Measurements from ENCODE around the gene MOK.

MOK gene

DNA sequence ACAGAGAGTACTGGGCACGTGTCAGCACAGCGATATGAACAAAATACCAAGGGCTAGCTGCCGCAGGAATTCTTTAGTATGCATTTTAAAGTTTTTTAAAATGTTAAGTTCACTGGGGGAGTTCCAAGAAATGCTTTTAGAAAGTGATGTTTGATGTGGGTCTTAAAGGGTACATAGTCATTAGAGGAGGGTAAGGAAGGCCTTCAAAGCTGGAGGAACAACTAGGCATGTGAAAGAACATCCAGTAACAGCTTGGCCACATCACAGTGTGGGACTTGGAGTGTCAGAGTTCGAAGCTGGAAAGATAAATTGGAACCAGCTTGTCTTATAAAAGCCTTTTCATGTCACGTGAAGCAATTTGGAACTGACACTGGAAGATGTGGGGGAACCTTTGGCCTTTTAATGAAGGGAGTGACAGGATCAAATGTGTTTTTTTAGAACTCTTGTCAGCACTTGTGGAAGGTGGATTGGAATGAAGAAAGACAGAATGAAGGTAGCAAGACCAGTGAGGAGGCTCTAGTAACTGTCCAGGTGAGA is 107.6 kb downstream of the MOK start:
- TF ChIP-seq, protein P1, sequence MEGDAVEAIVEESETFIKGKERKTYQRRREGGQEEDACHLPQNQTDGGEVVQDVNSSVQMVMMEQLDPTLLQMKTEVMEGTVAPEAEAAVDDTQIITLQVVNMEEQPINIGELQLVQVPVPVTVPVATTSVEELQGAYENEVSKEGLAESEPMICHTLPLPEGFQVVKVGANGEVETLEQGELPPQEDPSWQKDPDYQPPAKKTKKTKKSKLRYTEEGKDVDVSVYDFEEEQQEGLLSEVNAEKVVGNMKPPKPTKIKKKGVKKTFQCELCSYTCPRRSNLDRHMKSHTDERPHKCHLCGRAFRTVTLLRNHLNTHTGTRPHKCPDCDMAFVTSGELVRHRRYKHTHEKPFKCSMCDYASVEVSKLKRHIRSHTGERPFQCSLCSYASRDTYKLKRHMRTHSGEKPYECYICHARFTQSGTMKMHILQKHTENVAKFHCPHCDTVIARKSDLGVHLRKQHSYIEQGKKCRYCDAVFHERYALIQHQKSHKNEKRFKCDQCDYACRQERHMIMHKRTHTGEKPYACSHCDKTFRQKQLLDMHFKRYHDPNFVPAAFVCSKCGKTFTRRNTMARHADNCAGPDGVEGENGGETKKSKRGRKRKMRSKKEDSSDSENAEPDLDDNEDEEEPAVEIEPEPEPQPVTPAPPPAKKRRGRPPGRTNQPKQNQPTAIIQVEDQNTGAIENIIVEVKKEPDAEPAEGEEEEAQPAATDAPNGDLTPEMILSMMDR (IDR thresholded peaks at IDR 0.05; ENCODE audit: control insufficient read depth, insufficient read depth, low read depth, low read length, missing control alignments): no peak
- H3K4me3 ChIP-seq (ENCODE audit: control insufficient read depth, low read depth, low read length): no peak overlapping the region
- DNase-seq (ENCODE audit: low read depth): no peak

DNA sequence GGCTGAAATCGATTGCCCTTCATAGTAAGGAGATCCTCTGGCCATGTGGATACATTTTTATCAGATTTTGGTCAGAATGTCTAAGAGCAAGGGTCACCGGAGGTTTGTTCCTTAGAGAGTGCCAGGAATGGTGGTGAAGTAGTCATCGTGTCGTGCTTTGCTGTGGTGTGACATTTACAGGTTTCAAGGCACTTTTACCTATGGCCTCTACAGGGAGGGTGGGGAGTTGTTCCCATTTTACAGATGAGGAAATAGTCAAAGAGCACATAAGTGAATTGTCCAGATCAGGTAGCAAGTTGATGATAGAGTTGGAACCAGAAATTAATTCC is 108.1 kb downstream of the MOK start:
- no peak for DNase-seq (ENCODE audit: low read depth)
- H3K4me3 ChIP-seq (ENCODE audit: control insufficient read depth, low read depth, low read length): no peak overlapping the region

DNA sequence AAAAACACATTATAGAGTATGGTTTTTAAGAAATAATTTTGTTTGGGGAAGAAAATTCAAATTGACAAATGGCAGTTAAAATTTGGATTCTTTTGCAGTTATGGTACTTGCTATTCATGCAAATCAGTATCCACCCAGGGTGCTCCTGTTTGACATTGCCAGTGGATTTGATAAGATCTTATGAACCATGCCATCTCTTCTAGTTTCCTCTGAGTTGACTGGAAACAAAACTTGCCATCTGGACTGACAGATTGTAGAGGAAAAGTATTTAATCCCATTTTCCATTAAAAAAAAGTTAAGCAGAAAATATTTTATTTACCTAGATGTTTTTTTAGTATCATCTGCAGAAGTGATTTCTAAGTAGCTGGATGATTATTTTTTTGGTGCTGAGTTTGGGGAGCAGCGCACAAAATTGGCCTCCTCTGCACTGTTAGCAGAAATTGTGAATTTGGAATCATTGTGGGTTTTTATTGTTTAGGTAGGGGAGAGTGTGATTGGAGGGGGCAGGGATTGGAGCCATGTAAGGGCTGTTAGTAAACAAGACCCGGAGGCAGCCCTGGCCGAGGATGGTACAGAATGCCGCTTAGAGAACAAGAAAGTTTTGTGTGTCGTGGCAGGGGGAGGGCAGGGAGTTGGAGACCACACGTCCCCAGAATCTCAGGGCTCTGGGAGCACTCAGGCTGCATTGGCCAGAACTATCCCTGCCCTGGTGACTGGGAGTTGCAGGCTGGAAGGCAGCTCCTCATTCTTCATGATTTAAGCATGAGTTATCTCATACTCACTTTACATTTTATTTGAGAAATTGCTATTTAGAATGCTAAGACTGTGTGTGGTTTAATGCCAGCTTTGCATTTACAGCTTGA is 108.7 kb downstream of the MOK start:
- no peak overlapping the region for H3K4me3 ChIP-seq (ENCODE audit: control insufficient read depth, low read depth, low read length)
- TF ChIP-seq, protein P1 (IDR thresholded peaks at IDR 0.05; ENCODE audit: control insufficient read depth, insufficient read depth, low read depth, low read length, missing control alignments): no peak
- no peak for DNase-seq (ENCODE audit: low read depth)

More for the DNA sequence above, 108.1 kb downstream of the MOK start:
- TF ChIP-seq, protein P1 (IDR thresholded peaks at IDR 0.05; ENCODE audit: control insufficient read depth, insufficient read depth, low read depth, low read length, missing control alignments): no peak

DNA sequence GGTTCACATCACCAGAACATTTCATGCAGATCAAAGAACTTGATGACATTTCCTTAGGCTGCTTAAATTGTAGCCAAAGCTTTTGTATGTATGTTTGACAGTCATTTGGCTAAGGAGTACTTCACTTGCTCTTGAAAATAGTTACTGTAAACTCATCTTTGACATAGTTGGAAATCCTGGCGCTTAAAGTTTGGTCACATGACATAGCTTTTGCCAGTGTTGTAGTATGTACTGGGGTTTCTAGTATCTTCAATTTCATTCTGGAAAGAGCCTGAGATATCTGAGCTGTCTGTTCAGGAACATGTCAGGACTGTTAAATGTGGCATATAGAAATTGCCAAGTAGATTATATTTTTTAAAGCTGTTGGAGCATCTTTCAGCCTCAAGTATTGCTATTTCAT is 109.5 kb downstream of the MOK start:
- DNase-seq (ENCODE audit: low read depth): no peak
- TF ChIP-seq, protein P1 (IDR thresholded peaks at IDR 0.05; ENCODE audit: control insufficient read depth, insufficient read depth, low read depth, low read length, missing control alignments): no peak

DNA sequence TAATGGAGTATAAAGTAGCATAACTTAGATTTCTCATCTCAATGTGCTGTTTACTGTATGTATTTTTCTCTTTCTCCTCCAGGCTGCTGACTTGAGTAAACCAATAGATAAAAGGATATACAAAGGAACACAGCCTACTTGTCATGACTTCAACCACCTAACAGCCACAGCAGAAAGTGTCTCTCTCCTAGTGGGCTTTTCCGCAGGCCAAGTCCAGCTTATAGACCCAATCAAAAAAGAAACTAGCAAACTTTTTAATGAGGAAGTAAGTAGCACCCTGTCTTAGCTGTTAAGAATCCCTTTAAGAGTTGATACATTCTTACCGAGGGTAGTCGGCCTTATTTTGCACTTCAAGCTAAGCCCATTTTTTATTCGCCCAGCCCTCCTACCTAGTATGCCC is 110.1 kb downstream of the MOK start:
- no peak for DNase-seq (ENCODE audit: low read depth)
- TF ChIP-seq, protein P1 (IDR thresholded peaks at IDR 0.05; ENCODE audit: control insufficient read depth, insufficient read depth, low read depth, low read length, missing control alignments): no peak
- H3K4me3 ChIP-seq (ENCODE audit: control insufficient read depth, low read depth, low read length): no peak overlapping the region

More for the DNA sequence above, 109.5 kb downstream of the MOK start:
- H3K4me3 ChIP-seq (ENCODE audit: control insufficient read depth, low read depth, low read length): no peak overlapping the region

DNA sequence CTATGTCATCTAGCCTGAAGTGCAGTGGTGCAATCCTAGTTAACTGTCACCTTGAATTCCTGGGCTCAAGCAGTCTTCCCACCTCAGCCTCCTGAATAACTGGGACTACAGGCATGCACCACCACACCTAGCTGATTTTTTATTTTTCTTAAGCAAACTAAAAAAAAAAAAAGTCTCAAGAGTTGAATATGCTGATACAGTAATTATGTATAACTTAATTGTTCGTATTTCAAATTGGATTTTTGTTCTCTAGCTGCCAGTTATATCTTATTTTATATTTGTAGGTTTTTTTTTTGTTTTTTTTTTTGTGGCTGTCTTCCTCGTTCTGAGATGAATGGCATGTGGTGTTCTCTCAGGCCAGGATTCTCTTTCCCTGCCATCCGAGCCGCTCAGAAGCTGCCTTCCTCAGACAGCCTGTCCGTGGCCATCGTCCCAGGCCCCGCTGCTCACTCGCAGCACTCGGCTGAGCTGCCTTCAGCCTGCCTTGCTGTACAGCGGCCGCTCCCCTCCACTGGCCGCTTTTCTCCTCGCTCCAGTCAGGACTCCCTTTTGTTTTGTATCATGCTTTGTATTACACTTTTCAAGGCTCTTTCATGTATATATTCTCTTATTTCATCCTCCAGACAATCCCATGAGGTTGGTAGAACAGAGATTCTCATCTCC is 112.0 kb downstream of the MOK start:
- no peak overlapping the region for H3K4me3 ChIP-seq (ENCODE audit: control insufficient read depth, low read depth, low read length)
- no peak for DNase-seq (ENCODE audit: low read depth)
- TF ChIP-seq, protein P1 (IDR thresholded peaks at IDR 0.05; ENCODE audit: control insufficient read depth, insufficient read depth, low read depth, low read length, missing control alignments): no peak
